ENCODE results near the gene CYP27B1. TPM values are rescaled to one million over a fixed set of nuclear protein-coding genes. Genes with fewer than 3 reads are reported as not detected.

The CYP27B1 gene
- total RNA-seq, 4 donors from 2014 or later, result 0.17 to 0.44 TPM; not detected in 2

DNA sequence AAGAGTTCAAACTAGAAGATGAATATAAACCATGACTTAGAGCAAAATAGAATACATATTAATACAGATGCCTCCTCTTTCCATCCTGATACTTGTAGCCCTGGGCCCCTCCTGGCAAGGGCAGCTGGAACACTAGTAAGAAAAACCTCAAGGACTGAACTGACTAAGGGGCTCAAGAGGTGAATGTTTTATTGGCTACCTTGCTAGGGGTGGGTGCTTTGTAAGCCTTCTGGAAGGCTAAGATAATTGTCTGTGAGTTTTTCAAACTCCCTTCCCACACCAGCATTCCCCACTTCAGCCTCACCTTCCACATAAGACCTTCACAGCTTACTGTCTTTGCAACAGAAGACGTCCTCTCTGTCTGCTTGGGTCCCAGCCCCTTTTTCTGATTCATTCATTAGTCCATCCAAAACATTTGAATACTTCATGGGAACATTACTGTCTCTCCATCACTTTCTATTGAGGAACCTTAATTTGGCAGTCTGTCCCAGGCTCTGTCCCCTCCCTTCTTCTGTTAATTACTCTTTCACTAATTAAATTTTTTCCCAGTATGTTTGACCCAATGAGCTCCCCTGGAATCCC, 13.0 kb downstream of the CYP27B1 start:
- TF ChIP-seq, protein P1, sequence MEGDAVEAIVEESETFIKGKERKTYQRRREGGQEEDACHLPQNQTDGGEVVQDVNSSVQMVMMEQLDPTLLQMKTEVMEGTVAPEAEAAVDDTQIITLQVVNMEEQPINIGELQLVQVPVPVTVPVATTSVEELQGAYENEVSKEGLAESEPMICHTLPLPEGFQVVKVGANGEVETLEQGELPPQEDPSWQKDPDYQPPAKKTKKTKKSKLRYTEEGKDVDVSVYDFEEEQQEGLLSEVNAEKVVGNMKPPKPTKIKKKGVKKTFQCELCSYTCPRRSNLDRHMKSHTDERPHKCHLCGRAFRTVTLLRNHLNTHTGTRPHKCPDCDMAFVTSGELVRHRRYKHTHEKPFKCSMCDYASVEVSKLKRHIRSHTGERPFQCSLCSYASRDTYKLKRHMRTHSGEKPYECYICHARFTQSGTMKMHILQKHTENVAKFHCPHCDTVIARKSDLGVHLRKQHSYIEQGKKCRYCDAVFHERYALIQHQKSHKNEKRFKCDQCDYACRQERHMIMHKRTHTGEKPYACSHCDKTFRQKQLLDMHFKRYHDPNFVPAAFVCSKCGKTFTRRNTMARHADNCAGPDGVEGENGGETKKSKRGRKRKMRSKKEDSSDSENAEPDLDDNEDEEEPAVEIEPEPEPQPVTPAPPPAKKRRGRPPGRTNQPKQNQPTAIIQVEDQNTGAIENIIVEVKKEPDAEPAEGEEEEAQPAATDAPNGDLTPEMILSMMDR (IDR thresholded peaks at IDR 0.05; ENCODE audit: low read depth), result no peak

DNA sequence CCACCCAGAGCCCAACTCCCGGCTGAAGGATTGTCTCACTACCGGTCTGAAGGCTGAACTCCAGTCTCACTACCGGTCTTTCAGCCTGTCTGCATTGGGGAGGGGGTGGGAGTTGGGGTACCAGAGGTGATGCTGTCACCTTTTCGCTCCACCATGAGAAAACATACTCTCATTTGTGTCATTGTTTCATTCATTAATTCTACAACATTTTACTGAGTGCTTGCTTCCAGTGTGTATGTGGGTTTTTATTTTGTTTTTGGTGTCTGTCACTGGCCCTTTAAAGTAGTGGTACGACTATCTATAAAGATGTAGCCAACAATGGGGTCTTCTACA, 14.2 kb downstream of the CYP27B1 start:
- TF ChIP-seq, protein P1 (IDR thresholded peaks at IDR 0.05; ENCODE audit: low read depth), result no peak

DNA sequence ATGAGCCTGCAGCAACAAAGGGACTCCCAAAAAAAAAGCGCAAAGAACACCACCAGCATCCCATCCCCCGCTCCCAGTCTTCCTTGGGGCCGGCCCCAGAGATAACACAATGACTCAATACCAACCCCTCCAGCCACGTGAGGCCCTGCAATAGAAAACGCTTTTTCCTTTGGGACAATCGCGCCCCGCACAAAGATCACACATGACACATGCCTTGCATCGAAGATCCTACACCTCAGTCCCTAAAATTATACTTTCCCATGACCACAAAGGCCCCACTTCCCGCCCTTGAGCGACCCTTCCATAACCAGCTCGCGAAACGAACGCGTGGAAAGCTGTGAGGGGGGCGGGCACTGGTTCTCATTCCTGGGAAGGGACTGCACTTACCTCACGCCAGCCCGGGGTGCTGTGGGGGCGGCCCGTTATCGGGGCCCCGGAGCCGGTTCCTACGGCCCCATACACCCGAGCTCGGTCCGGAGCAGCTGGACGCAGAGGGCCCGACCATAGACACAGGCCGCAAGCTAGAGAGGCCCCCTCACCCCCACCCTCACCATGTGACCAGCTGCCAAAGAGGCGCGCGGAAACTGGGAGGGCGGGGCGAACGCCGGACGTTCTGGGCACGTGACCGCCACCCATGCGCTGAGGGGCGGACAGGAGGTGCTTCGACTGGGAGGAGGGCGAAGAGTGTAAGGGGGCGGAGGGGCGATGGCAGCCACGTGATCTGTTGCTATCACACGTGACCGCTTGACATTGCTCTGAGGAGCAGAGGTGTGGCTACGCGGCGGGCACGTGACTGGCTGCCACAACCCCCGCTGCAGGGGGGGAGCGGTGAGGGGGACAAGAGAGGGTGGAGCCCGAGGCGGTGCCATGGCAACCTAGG, 14.8 kb downstream of the CYP27B1 start, which contains the start of gene CDK4:
TSS of gene CDK4 (minus strand) at position 523 of the 880 bp plus-strand sequence. CDS start 593 bp downstream, outside the sequence.
- TF ChIP-seq, protein P1 (IDR thresholded peaks at IDR 0.05; ENCODE audit: low read depth), result no peak

DNA sequence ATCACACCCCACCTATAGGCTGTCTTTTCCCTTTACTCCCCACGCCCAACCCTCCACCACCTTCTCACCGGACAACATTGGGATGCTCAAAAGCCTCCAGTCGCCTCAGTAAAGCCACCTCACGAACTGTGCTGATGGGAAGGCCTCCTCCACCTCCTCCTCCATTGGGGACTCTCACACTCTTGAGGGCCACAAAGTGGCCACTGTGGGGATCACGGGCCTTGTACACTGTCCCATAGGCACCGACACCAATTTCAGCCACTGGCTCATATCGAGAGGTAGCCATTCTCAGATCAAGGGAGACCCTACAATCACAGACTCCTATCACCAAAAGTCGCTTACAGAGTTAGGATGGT, 15.5 kb downstream of the CYP27B1 start:
- TF ChIP-seq, protein P1 (IDR thresholded peaks at IDR 0.05; ENCODE audit: low read depth), result no peak

DNA sequence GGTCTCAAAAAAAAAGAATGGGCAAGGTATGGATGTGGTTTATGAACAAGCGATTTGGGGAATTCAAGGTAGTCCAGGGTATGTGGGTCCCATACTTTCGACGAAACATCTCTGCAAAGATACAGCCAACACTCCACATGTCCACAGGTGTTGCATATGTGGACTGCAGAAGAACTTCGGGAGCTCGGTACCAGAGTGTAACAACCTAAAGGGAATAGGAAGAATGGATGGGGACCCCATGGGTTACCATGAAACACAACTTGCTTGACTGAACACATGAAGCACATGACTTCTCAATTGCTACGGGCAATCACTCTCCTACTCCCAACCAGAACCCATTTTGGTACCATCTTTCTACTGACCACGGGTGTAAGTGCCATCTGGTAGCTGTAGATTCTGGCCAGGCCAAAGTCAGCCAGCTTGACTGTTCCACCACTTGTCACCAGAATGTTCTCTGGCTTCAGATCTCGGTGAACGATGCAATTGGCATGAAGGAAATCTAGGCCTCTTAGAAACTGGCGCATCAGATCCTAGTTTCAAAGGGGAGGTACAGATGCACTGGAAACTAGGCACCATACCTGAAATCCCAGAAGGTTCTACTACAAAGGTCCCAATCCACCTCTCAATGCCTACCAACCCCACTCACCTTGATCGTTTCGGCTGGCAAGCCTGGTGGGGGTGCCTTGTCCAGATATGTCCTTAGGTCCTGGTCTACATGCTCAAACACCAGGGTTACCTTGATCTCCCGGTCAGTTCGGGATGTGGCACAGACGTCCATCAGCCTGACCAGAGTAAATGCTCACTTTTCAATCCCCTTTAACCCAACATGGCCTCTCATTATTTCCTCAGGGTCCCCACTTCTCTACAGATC, 16.1 kb downstream of the CYP27B1 start:
- TF ChIP-seq, protein P1 (IDR thresholded peaks at IDR 0.05; ENCODE audit: low read depth), result no peak

DNA sequence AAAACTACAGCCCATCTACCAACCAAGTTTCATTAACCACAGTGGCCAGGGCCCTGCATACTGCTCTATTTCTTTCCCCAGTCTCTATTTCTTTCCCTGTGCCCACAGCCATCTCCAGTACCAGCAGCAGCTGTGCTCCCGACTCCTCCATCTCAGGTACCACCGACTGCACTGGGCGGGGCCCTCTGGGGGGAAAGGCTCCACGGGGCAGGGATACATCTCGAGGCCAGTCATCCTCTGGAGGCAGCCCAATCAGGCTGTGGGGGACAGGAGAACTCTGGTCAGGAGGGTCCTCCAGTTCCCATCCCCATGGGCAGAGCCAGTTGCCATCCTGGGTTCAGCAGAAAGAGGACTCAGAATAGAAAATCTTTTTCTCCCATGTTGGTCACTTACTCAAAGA, 17.8 kb downstream of the CYP27B1 start:
- TF ChIP-seq, protein P1 (IDR thresholded peaks at IDR 0.05; ENCODE audit: low read depth), result no peak

DNA sequence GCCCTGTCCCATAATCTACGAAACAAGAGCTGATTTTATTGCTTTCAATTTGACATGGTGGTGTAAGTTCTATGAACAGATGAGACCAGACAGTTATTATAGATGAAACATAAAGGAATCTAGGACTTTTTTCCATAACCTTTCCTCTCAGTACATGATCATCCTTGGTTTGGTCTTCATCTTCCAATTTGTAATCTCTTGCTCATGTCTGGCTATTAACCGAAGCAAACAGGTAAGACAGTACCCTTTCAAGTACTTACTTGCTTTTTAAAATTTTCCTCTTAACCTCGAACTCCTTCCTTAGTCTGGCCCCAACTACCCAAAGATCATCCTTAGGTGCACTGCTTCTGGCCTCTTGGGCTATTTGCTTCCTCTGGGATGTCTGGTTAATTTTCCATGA, 20.9 kb downstream of the CYP27B1 start:
- TF ChIP-seq, protein P1 (IDR thresholded peaks at IDR 0.05; ENCODE audit: low read depth), result no peak

Data from subcutaneous adipose tissue (tissue), 4 donors.